Activated effector memory CD4-positive, alpha-beta T cell treated with anti-CD3 and anti-CD28 coated beads, Interleukin-2, amount 50 U/mL, for 16 hours (primary cell): ENCODE data around the gene MYO1E.

Experiments used
- DNase-seq: peaks from one replicate; pipeline ENCODE4 v3.0.0-alpha.2; 2020

Gene MYO1E

DNA sequence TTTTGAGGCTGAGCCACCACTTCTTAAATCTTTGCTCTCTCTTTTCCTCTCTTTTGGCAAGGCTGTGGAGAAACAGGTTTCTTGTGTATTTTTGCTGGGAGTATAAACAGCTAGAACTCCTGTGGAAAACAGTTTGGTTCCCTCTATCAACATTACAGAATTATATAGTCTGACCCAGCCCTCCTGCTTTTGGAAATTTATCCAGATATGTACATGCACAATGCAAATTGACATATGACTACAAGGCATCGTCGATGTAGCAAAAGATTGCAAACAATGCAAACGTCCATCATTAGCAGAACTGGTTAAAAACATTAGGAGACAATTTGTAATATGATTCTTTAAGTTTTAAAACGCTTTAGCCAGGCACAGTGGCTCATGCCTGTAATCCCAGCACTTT, 12.5 kb upstream of the MYO1E start:
- DNase-seq, result no peak

DNA sequence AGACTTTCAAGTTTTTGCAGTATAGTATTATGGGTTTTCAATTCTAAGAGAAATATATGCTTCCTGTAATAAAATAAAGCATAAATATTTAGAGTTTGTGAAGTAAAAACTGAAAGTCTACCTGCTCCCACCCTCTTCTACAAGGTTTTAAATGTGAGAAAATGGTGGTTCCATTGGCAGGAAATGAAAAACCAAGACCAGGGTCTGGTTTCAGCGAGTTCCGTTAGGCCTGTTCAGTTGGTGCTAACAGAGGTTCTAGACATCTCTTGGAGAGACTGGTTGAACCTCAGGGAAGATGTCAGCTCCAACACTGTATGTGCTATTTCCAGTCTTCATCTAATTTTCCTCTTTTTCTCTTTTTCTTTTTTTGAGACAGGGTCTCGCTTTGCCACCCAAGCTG, 11.8 kb upstream of the MYO1E start:
- no peak for DNase-seq

DNA sequence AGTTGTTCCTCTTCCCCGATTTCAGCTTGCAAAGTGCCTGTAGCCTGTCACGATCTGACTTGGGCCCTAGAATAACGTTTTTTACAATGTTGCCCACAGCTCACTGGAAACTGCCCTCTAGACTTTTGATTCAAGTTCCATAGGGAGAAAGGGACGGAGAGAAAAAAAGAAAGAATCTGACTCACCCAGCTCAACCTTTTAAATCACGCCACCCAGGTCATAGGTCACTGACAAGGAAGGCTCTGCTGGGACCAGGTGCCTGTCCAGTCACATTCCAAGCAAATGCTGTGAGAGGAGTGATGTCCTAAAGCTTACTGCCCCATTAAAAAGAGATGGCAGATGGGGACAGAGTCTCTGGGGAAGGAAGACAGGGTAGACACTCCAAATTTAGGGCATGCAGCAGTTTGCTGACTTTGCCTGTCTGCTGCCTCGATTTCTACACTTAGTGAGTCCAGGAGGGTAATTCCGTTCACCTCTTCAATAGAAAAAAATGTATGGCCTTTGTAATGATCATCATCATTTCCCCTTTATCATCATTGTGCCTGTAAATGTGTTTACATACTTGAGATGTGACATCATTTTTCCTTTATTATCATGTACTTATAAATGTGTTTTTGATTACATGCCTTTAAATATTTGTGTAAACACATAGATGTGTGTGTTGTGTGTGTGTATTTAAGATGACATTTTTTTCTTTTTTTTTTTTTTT, 8.4 kb upstream of the MYO1E start:
- DNase-seq, result no peak

DNA sequence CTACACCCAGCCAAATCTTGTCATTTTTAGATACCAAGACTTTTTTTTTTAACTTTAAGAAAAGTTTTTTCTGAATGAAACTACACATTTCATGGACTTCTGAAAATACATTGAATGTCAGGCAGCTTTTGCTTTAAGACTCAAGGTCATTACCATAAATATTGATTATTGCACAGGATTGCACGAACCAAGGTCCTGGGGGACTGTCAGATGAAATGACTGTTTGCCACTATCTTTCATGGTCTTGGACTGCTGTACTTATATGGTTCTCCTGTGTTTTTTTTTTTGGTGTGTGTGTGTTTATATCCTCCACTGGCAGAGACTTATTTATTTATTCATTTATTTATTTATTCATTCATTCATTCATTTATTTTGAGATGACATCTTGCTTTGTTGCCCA, 6.9 kb upstream of the MYO1E start:
- no peak for DNase-seq

- DNase-seq, result no peak
Measured at GRCh38 chr15:59378855-59379254, 6.2 kb upstream of the MYO1E start.

- DNase-seq, result no peak
Measured at GRCh38 chr15:59377924-59378323, 5.3 kb upstream of the MYO1E start.

- no peak for DNase-seq
Measured at GRCh38 chr15:59376733-59377132, 4.1 kb upstream of the MYO1E start.

DNA sequence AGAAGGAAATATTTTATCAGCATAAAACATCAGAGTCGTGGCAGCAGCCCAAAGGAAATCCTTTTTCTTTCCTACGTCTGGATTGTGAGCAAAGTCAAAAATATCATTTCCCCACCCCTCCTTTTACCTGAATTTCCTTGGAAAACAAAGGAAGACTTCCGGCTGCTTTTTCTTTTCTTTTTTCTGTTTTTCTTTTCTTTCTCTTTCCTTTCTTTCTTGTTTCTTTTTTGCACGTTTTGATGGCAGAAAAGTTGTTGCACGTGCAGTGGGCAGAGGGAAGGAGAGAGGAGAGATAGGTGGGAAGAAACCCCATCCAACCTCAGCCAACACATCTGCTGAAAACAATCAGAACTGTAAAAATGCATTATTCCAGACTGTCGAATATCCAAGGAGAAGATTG, 544 bp upstream of the MYO1E start:
- DNase-seq, result no peak

- no peak for DNase-seq
Measured at GRCh38 chr15:59371458-59372351, 966 bp downstream of the MYO1E start.

GRCh38 chr15:59369597-59369996, 3.1 kb downstream of the MYO1E start:
- DNase-seq, result no peak

DNA sequence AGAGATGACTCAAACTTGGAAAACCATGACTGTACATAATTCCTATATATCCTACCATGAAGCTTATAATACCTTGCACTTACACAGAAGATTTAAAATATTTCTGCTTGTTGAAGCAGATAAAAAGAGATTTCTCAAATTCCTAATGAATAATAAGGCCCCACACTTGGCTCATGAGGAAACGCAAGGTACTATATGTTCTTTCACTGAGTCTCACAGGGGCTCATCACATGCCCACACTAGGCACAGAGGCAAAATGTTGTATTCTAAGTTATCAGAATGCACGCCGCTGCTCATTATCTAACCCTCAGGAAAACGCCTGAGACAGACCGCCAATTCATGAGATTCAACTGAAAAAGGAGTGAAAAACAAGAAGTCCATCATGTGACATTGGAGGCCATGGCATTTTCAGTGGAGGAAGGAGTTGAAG, 5.6 kb downstream of the MYO1E start:
- DNase-seq, result no peak

GRCh38 chr15:59366333-59367021, 6.2 kb downstream of the MYO1E start:
- no peak for DNase-seq

- no peak for DNase-seq
Measured at GRCh38 chr15:59364248-59364647, 8.4 kb downstream of the MYO1E start.

GRCh38 chr15:59362331-59362730, 10.3 kb downstream of the MYO1E start:
- DNase-seq, result no peak

GRCh38 chr15:59360896-59361295, 11.8 kb downstream of the MYO1E start:
- DNase-seq, result no peak

- DNase-seq, result no peak
Measured at GRCh38 chr15:59360305-59360704, 12.4 kb downstream of the MYO1E start.

DNA sequence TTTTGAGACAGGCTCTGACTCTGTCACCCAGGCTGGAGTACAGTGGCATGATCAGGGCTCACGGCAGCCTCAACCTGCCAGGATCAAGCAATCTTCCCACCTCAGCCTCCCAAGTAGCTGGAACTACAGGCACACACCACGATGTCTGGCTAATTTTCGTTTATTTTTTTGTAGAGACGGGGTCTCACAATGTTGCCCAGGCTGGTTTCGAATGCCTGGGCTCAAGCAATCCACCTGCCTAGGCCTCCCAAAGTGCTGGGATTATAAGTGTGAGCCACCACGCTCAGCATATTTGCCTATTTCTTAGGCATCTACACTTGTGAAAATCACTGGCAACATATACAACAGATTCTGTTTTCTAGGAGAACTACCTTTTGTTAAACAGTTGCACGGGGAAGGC, 16.9 kb downstream of the MYO1E start:
- no peak for DNase-seq

- DNase-seq, result no peak
Measured at GRCh38 chr15:59354417-59355031, 18.1 kb downstream of the MYO1E start.

- no peak for DNase-seq
Measured at GRCh38 chr15:59353994-59354416, 18.7 kb downstream of the MYO1E start.

DNA sequence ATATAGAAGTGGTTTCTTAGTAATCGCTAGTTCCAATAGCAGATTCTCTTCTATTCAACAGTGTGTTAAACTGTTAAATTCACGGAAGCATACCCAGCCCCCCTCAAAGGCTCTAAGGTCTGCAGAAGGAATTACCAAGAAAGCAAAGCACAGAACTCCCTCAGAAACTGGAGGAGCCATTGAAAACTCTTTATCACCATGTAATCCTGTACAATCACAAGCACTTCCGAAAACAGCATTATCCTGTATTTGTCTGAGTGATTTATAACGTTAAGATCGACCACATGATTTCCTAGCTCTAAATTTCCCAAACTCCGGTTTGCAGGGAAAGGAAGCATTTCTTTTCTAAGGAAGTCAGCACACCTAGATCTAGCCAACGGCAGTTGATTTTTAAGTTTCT, 20.0 kb downstream of the MYO1E start:
- no peak for DNase-seq

DNA sequence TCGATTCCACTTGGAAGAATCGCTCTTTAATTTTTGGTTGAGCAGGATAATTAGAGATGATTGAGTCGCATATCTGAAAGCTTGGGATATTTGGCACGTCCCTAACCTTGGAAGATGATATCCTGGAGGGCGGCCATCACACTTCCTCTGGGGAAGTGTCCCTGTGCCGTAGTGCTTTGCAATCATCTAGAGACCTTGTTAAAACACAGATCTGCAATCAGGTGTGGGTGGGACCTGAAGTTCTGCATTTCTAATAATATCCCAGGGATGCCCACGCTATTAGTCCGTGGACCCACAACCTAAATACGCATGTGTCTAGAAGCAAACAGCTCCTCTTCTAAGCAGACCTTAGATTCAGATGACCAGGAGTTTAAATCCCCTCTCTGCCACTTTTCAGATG, 20.5 kb downstream of the MYO1E start:
- no peak for DNase-seq

DNA sequence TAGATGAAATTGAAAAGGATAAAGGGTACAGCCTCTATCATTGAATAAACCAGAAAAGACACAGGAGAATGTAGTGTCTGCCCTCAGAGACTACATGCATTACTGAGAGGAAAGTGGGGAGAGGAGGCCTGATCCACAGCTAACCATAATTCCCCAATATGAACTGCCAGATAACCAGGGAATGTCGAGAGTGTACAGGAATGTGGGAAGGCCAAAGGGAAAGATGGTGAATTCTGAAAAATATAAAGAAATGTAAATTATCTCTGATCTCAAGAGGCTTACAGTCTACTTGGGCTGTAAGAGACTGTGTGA, 22.3 kb downstream of the MYO1E start:
- no peak for DNase-seq

- DNase-seq, result no peak
Measured at GRCh38 chr15:59349680-59350420, 22.8 kb downstream of the MYO1E start.
